Activated CD4-positive, alpha-beta T cell treated with anti-CD3 and anti-CD28 coated beads for 36 hours (primary cell): ENCODE results near the gene IRAK3. TPM values are rescaled to one million over a fixed set of nuclear protein-coding genes. Genes with fewer than 3 reads are reported as not detected.

Source experiments
- ATAC-seq: fragments of 200-7000 bp; cut with Tn5 transposase; one replicate; pipeline ENCODE4 v1.10.0; 2021; ENCODE audit warnings: mild to moderate bottlenecking, moderate library complexity
- CTCF ChIA-PET: fragments of 350-600 bp; sonication (Branson Sonifier 250); formaldehyde crosslinking; loops from one replicate; lab custom pipeline; 2021; ENCODE audit warnings: antibody characterized with exemption; lab: Charles Lee
- POLR2A ChIA-PET: fragments of 350-600 bp; sonication (Branson Sonifier 250); formaldehyde crosslinking; loops from one replicate; lab custom pipeline; 2021; ENCODE audit warnings: antibody characterized with exemption, inconsistent platforms; lab: Charles Lee
- DNase-seq: peaks from one replicate; pipeline ENCODE4 v3.0.0-alpha.2; 2020
- H3K27ac Mint-ChIP-seq: one replicate; pipeline ENCODE4 v1.8.0; 2021; ENCODE audit warnings: mixed read lengths
- H3K27me3 Mint-ChIP-seq: one replicate; pipeline ENCODE4 v1.8.0; 2021; ENCODE audit warnings: mixed read lengths
- H3K36me3 Mint-ChIP-seq: one replicate; pipeline ENCODE4 v1.8.0; 2021; ENCODE audit warnings: low read depth, mixed read lengths
- H3K4me1 Mint-ChIP-seq: one replicate; pipeline ENCODE4 v1.8.0; 2021; ENCODE audit warnings: mixed read lengths
- H3K4me3 Mint-ChIP-seq: one replicate; pipeline ENCODE4 v1.8.0; 2021; ENCODE audit warnings: mild to moderate bottlenecking, moderate library complexity, mixed read lengths
- H3K9me3 Mint-ChIP-seq: one replicate; pipeline ENCODE4 v1.8.0; 2021; ENCODE audit warnings: low read depth, mixed read lengths
- intact Hi-C, 2 experiments: fragments of 100-400 bp; cut with DNase I in 1 of 2; cut with micrococcal nuclease in 1 of 2; formaldehyde crosslinking; loops; one replicate each; pipeline versions ENCODE4 v1.14.2 to v1.15.1; 2022 to 2024; cut with DNase I, micrococcal nuclease
- total RNA-seq, 2 experiments: library from RNA; stranded (reverse); gene quantifications; one replicate each; pipeline ENCODE4 v1.2.3, GENCODE V29; 2021

Gene IRAK3
- total RNA-seq, 2 experiments from 2014 or later: 0.82 to 1.1 TPM

DNA sequence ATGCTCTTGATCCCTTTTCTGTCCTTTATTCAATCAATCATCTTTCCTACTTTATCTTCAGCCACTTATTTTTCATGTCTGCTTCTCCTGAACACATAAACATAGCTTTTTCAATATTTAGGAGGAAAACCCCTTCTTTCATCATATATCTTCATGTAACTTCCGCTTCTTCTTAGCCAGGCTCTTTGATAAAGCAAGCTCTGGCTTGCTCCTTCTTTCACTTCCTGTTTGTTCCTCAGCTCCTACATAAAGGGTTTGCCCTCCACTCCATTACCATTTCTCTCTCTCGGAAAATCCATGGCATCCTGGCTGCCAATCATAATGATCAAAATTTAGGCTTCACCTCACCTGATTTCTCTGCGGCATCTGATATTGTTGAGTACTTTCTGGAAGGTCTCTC lies 79.5 kb downstream of the IRAK3 start:
- Mint-ChIP-seq H3K27me3 (no peaks in the 10 kb centered on the region), H3K4me3 (no peak overlapping the region), H3K9me3 (no peaks in the 10 kb centered on the region), H3K4me1 (peaks cover 2% of the 10 kb centered on the region), H3K27ac (no peak overlapping the region), H3K36me3 (no peaks in the 10 kb centered on the region)
- no peak for ATAC-seq
- intact Hi-C loops: loop anchor here in 1 of 2 experiments (2.0 to 5.0 kb wide), 2 partner anchors 34 to 424 kb away; partner anchors contain the start of gene HELB
- ChIA-PET POLR2A (no interaction called here), CTCF (interaction anchor here (1.0 to 2.8 kb wide), 2 partner anchors 10 to 1148 kb away, joined by 3 to 16 read pairs; partner anchors contain the start of gene WIF1)
- no peak for DNase-seq

DNA sequence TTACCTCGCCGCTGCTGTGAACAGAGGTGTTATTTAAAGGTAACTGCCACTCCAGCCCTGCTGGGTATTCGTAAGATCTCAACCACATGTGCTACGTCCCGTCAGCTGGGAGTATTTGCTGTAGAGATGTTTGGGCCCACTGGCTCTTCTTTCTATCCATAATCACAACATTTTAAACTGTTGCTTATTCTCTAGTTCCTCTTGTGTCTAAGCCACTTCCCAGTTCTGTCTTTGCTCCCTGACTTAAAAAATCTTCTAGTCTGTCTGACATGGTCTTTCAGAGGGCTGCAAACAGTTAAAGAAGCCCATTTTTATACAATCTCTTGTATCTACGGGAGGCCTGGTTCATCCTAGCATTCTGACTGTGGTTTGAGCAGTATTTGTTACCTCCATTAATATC lies 80.1 kb downstream of the IRAK3 start:
- no peak for DNase-seq
- intact Hi-C loops: loop anchor here (1.0 to 5.0 kb wide), 4 partner anchors 34 to 425 kb away; partner anchors contain the start of gene HELB (in 1 of the 2)
- CTCF ChIA-PET: interaction anchor here (0.5 to 2.9 kb wide), 20 partner anchors 10 to 1148 kb away, joined by 3 to 19 read pairs (median 4); partner anchors contain the start of genes TMBIM4 and WIF1
- Mint-ChIP-seq H3K36me3 (no peaks in the 10 kb centered on the region), H3K9me3 (no peaks in the 10 kb centered on the region), H3K4me1 (peaks cover 2% of the 10 kb centered on the region), H3K27ac (no peak overlapping the region), H3K27me3 (no peaks in the 10 kb centered on the region), H3K4me3 (no peak overlapping the region)
- no peak for ATAC-seq
- POLR2A ChIA-PET: interaction anchor here (0.5 kb wide), 1 partner anchor 132 kb away, joined by 3 read pairs; no protein-coding TSS in a partner anchor

DNA sequence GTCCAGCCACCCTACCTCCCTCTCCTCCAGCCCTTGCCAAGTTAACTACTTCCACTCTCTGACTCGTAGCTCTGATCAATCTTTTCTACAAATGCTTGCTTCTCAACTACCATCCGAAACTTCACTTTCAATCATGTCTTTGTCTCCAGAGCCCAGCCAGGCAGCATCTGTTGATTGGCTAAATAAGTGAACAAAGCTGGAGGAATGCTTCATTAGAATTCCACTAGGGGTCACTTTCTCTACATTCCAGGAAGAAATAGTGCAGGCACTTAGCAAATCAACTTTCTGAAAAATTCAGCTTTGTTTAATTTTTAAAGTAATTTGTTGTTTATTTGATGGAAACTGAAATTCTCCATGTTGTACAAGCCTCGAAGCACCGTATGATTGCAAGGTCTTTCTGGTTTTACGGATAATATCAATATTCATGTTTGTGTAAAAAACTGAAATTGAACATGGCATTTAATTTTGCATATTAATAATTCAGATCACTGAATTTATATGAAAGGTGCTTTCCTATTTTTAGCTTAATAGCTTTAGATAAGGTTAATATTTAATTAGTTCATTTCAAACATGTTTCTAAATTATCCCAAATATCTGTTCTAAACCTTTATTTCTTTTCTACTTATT lies 80.9 kb downstream of the IRAK3 start:
- no peaks in the 10 kb centered on the region for H3K27me3 Mint-ChIP-seq
- ATAC-seq: peak; percentile 84
- POLR2A ChIA-PET: interaction anchor here (0.5 kb wide), 1 partner anchor 131 kb away, joined by 3 read pairs; no protein-coding TSS in a partner anchor

GRCh38 chr12:66270613-66271012 lies 81.6 kb downstream of the IRAK3 start:
- Mint-ChIP-seq H3K4me3 (no peak overlapping the region), H3K9me3 (no peaks in the 10 kb centered on the region), H3K36me3 (no peaks in the 10 kb centered on the region), H3K27ac (no peak overlapping the region), H3K4me1 (peaks cover 4% of the 10 kb centered on the region), H3K27me3 (no peaks in the 10 kb centered on the region)
- ChIA-PET POLR2A (no interaction called here), CTCF (interaction anchor here (0.6 to 2.9 kb wide), 19 partner anchors 8 to 590 kb away, joined by 3 to 19 read pairs (median 3); partner anchors contain the start of gene TMBIM4)
- intact Hi-C loops: loop anchor here (1.0 to 10.0 kb wide), 3 partner anchors 74 to 437 kb away; no protein-coding TSS in a partner anchor
- DNase-seq (no peak), ATAC-seq (no peak)

More for the DNA sequence above, 80.9 kb downstream of the IRAK3 start:
- Mint-ChIP-seq H3K36me3 (no peaks in the 10 kb centered on the region), H3K9me3 (no peaks in the 10 kb centered on the region), H3K4me1 (peaks cover 4% of the 10 kb centered on the region), H3K4me3 (no peak overlapping the region), H3K27ac (no peak overlapping the region)
- CTCF ChIA-PET: interaction anchor here (0.5 to 2.9 kb wide), 30 partner anchors 9 to 591 kb away, joined by 3 to 19 read pairs (median 3); partner anchors contain the start of gene TMBIM4
- DNase-seq: peak; percentile 50
- intact Hi-C loops: loop anchor here (1.0 to 10.0 kb wide), 6 partner anchors 33 to 437 kb away; partner anchors contain the start of gene HELB (in 1 of the 2)

GRCh38 chr12:66272650-66273049 lies 83.6 kb downstream of the IRAK3 start:
- ChIA-PET POLR2A (no interaction called here), CTCF (interaction anchor here (0.8 kb wide), 1 partner anchor 136 kb away, joined by 3 read pairs; no protein-coding TSS in a partner anchor)
- Mint-ChIP-seq H3K27me3 (no peaks in the 10 kb centered on the region), H3K36me3 (no peaks in the 10 kb centered on the region), H3K4me1 (peaks cover 13% of the 10 kb centered on the region), H3K9me3 (no peaks in the 10 kb centered on the region), H3K4me3 (no peak overlapping the region), H3K27ac (no peak overlapping the region)
- intact Hi-C loops: loop anchor here (5.0 to 10.0 kb wide), 2 partner anchors 72 to 435 kb away; no protein-coding TSS in a partner anchor
- DNase-seq (no peak), ATAC-seq (no peak)

GRCh38 chr12:66273147-66273546 lies 84.1 kb downstream of the IRAK3 start:
- Mint-ChIP-seq H3K27ac (no peak overlapping the region), H3K4me3 (no peak overlapping the region), H3K36me3 (no peaks in the 10 kb centered on the region), H3K4me1 (peaks cover 11% of the 10 kb centered on the region), H3K9me3 (no peaks in the 10 kb centered on the region), H3K27me3 (no peaks in the 10 kb centered on the region)
- DNase-seq (no peak), ATAC-seq (no peak)
- CTCF ChIA-PET: interaction anchor here (0.5 to 1.4 kb wide), 3 partner anchors 31 to 147 kb away, joined by 3 read pairs; no protein-coding TSS in a partner anchor
- intact Hi-C loops: loop anchor here (5.0 to 10.0 kb wide), 2 partner anchors 72 to 434 kb away; no protein-coding TSS in a partner anchor
- POLR2A ChIA-PET: no interaction called here

DNA sequence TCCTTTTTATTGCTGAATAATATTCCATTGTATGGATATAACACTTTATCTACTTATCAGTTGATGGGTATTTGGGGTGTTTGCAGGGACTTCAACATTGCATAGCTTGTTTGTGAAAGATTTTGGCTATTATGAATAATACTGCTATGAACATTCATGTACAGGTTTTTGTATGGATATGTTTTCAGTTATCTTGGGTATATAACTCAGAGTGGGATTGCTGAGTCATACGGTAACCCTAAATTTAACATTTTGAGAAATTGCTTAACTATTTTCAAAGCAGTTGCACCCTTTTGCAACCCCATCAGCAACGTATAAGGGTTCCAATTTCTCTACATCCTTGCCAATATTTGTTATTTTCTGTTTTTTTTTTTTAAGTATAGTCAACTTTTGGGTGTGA lies 86.0 kb downstream of the IRAK3 start:
- intact Hi-C loops: loop anchor here in 1 of 2 experiments (10.0 kb wide), 1 partner anchor 70 kb away; no protein-coding TSS in a partner anchor
- ChIA-PET POLR2A (interaction anchor here (0.5 kb wide), 1 partner anchor 28 kb away, joined by 3 read pairs; no protein-coding TSS in a partner anchor), CTCF (interaction anchor here (0.9 kb wide), 1 partner anchor 9 kb away, joined by 3 read pairs; no protein-coding TSS in a partner anchor)
- no peaks in the 10 kb centered on the region for H3K27me3 Mint-ChIP-seq
- DNase-seq (no peak), ATAC-seq (peak; percentile 71)
- no peak overlapping the region for H3K27ac Mint-ChIP-seq
- H3K9me3 Mint-ChIP-seq: no peaks in the 10 kb centered on the region
- peaks cover 20% of the 10 kb centered on the region for H3K4me1 Mint-ChIP-seq
- H3K4me3 Mint-ChIP-seq: no peak overlapping the region
- H3K36me3 Mint-ChIP-seq: no peaks in the 10 kb centered on the region

- Mint-ChIP-seq H3K36me3 (no peaks in the 10 kb centered on the region), H3K27me3 (no peaks in the 10 kb centered on the region), H3K4me3 (no peak overlapping the region), H3K27ac (no peak overlapping the region), H3K9me3 (peaks cover 7% of the 10 kb centered on the region), H3K4me1 (peaks cover 37% of the 10 kb centered on the region)
- intact Hi-C loops: loop anchor here (1.0 to 10.0 kb wide), 2 partner anchors 66 to 130 kb away; no protein-coding TSS in a partner anchor
- CTCF ChIA-PET: interaction anchor here (0.5 to 3.4 kb wide), 8 partner anchors 10 to 415 kb away, joined by 3 to 16 read pairs (median 3); partner anchors contain the start of gene HELB
- ATAC-seq: peak; percentile 59
- POLR2A ChIA-PET: no interaction called here
- peak; percentile 55 for DNase-seq
Observed at GRCh38 chr12:66279123-66279712, 90.2 kb downstream of the IRAK3 start.

GRCh38 chr12:66280561-66280960 lies 91.5 kb downstream of the IRAK3 start:
- H3K9me3 Mint-ChIP-seq: peaks cover 7% of the 10 kb centered on the region
- POLR2A ChIA-PET: no interaction called here

DNA sequence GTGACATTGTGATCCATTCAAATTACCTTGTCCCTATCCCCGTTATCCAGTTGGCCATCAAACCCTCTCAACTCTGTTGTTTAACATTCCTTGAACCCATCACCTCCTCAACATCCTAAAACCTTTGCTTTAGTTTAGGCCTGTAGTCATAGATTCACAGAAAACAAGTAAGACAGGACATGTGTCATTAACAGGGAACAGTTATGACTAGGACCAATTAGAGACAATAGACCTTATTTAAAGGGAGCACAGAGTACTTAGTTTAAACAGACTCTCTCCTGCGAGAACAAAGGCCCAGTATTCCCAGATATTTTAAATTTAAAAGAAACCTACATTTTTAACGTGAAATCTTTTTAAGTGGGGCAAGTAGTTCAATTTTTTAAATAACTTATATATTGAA lies 93.2 kb downstream of the IRAK3 start:
- peaks cover 7% of the 10 kb centered on the region for H3K9me3 Mint-ChIP-seq
- ATAC-seq (no peak), DNase-seq (no peak)
- H3K36me3 Mint-ChIP-seq: peaks cover 3% of the 10 kb centered on the region
- H3K4me3 Mint-ChIP-seq: no peak overlapping the region
- CTCF ChIA-PET: no interaction called here
- H3K27me3 Mint-ChIP-seq: no peaks in the 10 kb centered on the region
- no peak overlapping the region for H3K27ac Mint-ChIP-seq
- POLR2A ChIA-PET: no interaction called here
- peaks cover 36% of the 10 kb centered on the region for H3K4me1 Mint-ChIP-seq
- intact Hi-C loops: no loop called here

More at GRCh38 chr12:66280561-66280960, 91.5 kb downstream of the IRAK3 start:
- CTCF ChIA-PET: interaction anchor here (0.6 to 3.4 kb wide), 3 partner anchors 11 to 68 kb away, joined by 3 to 16 read pairs (median 3); no protein-coding TSS in a partner anchor
- DNase-seq: no peak
- peaks cover 34% of the 10 kb centered on the region for H3K4me1 Mint-ChIP-seq
- no peaks in the 10 kb centered on the region for H3K36me3 Mint-ChIP-seq
- no peak overlapping the region for H3K4me3 Mint-ChIP-seq
- no peak for ATAC-seq
- no peaks in the 10 kb centered on the region for H3K27me3 Mint-ChIP-seq
- intact Hi-C loops: no loop called here
- no peak overlapping the region for H3K27ac Mint-ChIP-seq

- H3K4me1 Mint-ChIP-seq: peaks cover 70% of the 10 kb centered on the region
- H3K27me3 Mint-ChIP-seq: no peaks in the 10 kb centered on the region
- ATAC-seq (no peak), DNase-seq (no peak)
- H3K27ac Mint-ChIP-seq: peak overlapping the region; percentile 52
- intact Hi-C loops: no loop called here
- POLR2A ChIA-PET: no interaction called here
- CTCF ChIA-PET: no interaction called here
- H3K36me3 Mint-ChIP-seq: peaks cover 3% of the 10 kb centered on the region
- no peak overlapping the region for H3K4me3 Mint-ChIP-seq
- peaks cover 2% of the 10 kb centered on the region for H3K9me3 Mint-ChIP-seq
Observed at GRCh38 chr12:66287275-66287674, 98.3 kb downstream of the IRAK3 start.
